Osteoblast (primary cell): ENCODE data around the gene TXNIP. TPM values are rescaled to one million over a fixed set of nuclear protein-coding genes. Genes with fewer than 3 reads are reported as not detected.

ENCODE experiments used
- DNase-seq: peaks from one replicate; pipeline ENCODE4 v3.0.0; 2011; ENCODE audit warnings: low spot score, mixed read lengths; ENCODE audit not compliant: insufficient read length; ENCODE audit errors: missing footprints
- H2AFZ ChIP-seq: 2 replicates; pipeline ENCODE4 v1.6.0; 2011; ENCODE audit warnings: mild to moderate bottlenecking, low read length
- H3K27ac ChIP-seq: 2 replicates; pipeline ENCODE4 v1.5.1; 2011; ENCODE audit warnings: mild to moderate bottlenecking, low read depth, low read length, moderate library complexity
- H3K27me3 ChIP-seq: 2 replicates; pipeline ENCODE4 v1.6.0; 2012; ENCODE audit warnings: mild to moderate bottlenecking, control low read depth, inconsistent platforms, low read length, moderate library complexity; ENCODE audit not compliant: insufficient read depth
- H3K36me3 ChIP-seq: 2 replicates; pipeline ENCODE4 v1.5.1; 2011; ENCODE audit warnings: mild to moderate bottlenecking, low read length, control low read depth, moderate library complexity; ENCODE audit not compliant: insufficient read depth
- H3K4me1 ChIP-seq: 2 replicates; pipeline ENCODE4 v1.5.1; 2011; ENCODE audit warnings: mild to moderate bottlenecking, low read length, control low read depth, moderate library complexity; ENCODE audit not compliant: insufficient read depth
- H3K4me2 ChIP-seq: 2 replicates; pipeline ENCODE4 v1.6.0; 2011; ENCODE audit warnings: mild to moderate bottlenecking, low read length; ENCODE audit not compliant: insufficient read depth
- H3K4me3 ChIP-seq: fragments of 200-600 bp; sonication (generic); 3 replicates; pipeline ENCODE4 v1.5.1; 2012; ENCODE audit warnings: mild to moderate bottlenecking, low read length, inconsistent platforms; ENCODE audit not compliant: insufficient read depth
- H3K79me2 ChIP-seq: 2 replicates; pipeline ENCODE4 v1.6.0; 2012; ENCODE audit warnings: mild to moderate bottlenecking, low read length, control low read depth, inconsistent platforms; ENCODE audit not compliant: insufficient read depth
- H3K9me3 ChIP-seq: 2 replicates; pipeline ENCODE4 v1.5.1; 2011; ENCODE audit warnings: low read depth, low read length, control low read depth
- H4K20me1 ChIP-seq: 2 replicates; pipeline ENCODE4 v1.6.0; 2012; ENCODE audit warnings: mild to moderate bottlenecking, low read length, control low read depth; ENCODE audit not compliant: insufficient read depth
- total RNA-seq: library from RNA; depleted of rRNA; stranded (reverse); fragments of >200 nt; gene quantifications from 2 replicates; pipeline ENCODE4 v1.2.3, GENCODE V29; 2012
- TF ChIP-seq, protein P1 (sequence below): IDR thresholded peaks from 2 replicates; pipeline ENCODE4 v1.5.1; 2011; ENCODE audit warnings: mild to moderate bottlenecking, low read depth, low read length, moderate library complexity; ENCODE audit errors: extremely low read depth

The TXNIP gene
- total RNA-seq, 1 donor: 400 TPM

DNA sequence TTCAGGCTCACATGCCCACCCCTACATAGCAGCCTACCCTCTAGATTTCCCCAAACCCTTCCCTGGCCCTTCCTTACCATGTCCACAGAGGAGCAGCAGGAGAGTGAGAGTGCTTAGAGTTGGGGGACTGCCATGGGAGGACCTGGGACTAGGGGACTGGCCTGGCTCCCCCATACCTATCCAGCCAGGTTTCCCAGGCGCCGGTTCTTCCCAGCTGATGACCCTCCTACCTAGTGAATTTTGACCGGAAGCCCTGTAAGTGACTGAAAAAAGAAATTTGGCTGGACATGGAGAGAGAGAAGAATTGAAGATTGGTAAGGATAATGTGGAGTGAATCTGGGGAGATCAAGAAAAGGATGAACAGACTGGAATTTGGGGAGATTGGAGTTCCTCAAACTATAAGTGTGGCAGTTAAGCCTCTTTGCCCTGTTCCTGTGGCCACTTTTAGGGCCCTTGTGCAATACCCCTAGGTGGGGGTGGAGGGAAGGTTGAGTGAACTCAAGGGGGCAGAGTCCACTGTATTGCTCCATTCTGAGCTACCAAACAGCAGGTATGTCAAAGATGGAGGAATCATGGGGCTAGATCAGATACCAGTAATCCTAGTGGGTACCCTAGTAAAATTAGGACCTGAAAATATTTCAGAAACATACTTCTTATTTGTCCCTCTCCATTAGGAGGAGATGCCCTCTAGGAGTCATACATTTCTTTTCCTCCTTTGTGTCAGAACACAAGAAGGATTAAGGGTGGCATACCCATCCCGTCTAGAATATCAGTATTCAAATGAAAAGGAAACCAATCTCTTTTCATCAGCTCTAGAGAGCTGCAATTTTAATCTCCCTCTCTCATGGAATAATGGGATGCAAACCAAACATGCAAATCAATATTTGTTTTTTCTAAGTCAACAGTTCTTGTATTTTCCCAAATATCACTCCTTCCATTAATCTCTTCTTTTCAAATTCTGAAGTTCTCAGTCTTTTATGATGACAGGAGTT lies 24.0 kb upstream of the TXNIP start:
- TF ChIP-seq, protein P1, sequence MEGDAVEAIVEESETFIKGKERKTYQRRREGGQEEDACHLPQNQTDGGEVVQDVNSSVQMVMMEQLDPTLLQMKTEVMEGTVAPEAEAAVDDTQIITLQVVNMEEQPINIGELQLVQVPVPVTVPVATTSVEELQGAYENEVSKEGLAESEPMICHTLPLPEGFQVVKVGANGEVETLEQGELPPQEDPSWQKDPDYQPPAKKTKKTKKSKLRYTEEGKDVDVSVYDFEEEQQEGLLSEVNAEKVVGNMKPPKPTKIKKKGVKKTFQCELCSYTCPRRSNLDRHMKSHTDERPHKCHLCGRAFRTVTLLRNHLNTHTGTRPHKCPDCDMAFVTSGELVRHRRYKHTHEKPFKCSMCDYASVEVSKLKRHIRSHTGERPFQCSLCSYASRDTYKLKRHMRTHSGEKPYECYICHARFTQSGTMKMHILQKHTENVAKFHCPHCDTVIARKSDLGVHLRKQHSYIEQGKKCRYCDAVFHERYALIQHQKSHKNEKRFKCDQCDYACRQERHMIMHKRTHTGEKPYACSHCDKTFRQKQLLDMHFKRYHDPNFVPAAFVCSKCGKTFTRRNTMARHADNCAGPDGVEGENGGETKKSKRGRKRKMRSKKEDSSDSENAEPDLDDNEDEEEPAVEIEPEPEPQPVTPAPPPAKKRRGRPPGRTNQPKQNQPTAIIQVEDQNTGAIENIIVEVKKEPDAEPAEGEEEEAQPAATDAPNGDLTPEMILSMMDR: no peak
- Histone ChIP-seq H3K4me1 (peaks cover 6% of the 10 kb centered on the region), H3K27ac (no peak overlapping the region), H3K4me3 (no peak overlapping the region), H3K4me2 (no peak overlapping the region), H3K79me2 (no peaks in the 10 kb centered on the region), H3K9me3 (no peaks in the 10 kb centered on the region), H2AFZ (no peak overlapping the region), H4K20me1 (no peaks in the 10 kb centered on the region), H3K27me3 (peaks cover 21% of the 10 kb centered on the region), H3K36me3 (no peaks in the 10 kb centered on the region)
- DNase-seq: peak; percentile 68

GRCh38 chr1:146019231-146020057 lies 23.1 kb upstream of the TXNIP start:
- Histone ChIP-seq H4K20me1 (no peaks in the 10 kb centered on the region), H3K4me3 (no peak overlapping the region), H3K27ac (no peak overlapping the region), H3K4me2 (peak overlapping the region; percentile 20), H3K79me2 (no peaks in the 10 kb centered on the region), H3K36me3 (no peaks in the 10 kb centered on the region), H2AFZ (no peak overlapping the region), H3K4me1 (peaks cover 6% of the 10 kb centered on the region), H3K9me3 (no peaks in the 10 kb centered on the region), H3K27me3 (peaks cover 21% of the 10 kb centered on the region)
- TF ChIP-seq, protein P1: no peak
- no peak for DNase-seq

DNA sequence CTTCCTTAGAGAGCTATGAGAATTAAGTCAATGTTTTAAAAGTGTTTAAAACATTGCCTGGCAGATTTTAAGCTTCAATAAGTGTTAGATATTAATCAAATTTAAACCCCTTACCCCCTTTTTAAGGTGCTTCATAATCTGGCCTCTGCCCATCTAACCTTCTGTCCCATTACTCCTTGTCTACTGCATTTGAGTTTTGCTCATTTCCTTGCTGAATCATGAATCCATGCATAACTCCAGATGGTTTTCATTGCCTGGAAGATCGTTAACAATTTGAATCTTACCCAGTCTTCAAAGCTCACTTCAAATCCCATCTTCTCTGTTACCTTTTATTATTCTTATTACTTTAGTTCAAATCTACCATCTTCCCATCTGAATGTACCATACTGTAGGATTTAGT lies 20.5 kb upstream of the TXNIP start:
- H3K4me2 ChIP-seq: no peak overlapping the region
- TF ChIP-seq, protein P1: no peak
- H4K20me1 ChIP-seq: no peaks in the 10 kb centered on the region
- peak overlapping the region; percentile 27 for H2AFZ ChIP-seq
- H3K36me3 ChIP-seq: no peaks in the 10 kb centered on the region
- peaks cover 11% of the 10 kb centered on the region for H3K4me1 ChIP-seq
- H3K79me2 ChIP-seq: no peaks in the 10 kb centered on the region
- DNase-seq: peak; percentile 50
- H3K4me3 ChIP-seq: no peak overlapping the region
- no peaks in the 10 kb centered on the region for H3K9me3 ChIP-seq
- peaks cover 21% of the 10 kb centered on the region for H3K27me3 ChIP-seq
- H3K27ac ChIP-seq: no peak overlapping the region

- H3K27me3 ChIP-seq: no peaks in the 10 kb centered on the region
- H2AFZ ChIP-seq: no peak overlapping the region
- peaks cover 11% of the 10 kb centered on the region for H3K4me1 ChIP-seq
- H3K4me3 ChIP-seq: no peak overlapping the region
- no peaks in the 10 kb centered on the region for H3K79me2 ChIP-seq
- no peaks in the 10 kb centered on the region for H3K9me3 ChIP-seq
- H4K20me1 ChIP-seq: no peaks in the 10 kb centered on the region
- H3K27ac ChIP-seq: no peak overlapping the region
- TF ChIP-seq, protein P1: no peak
- no peak for DNase-seq
- peak overlapping the region; percentile 4 for H3K4me2 ChIP-seq
- H3K36me3 ChIP-seq: no peaks in the 10 kb centered on the region
Measured at GRCh38 chr1:146013559-146013922, 17.2 kb upstream of the TXNIP start.
